ENCODE results near the gene GAB2.
"Not testable (repeated sequence)": the region's sequence is repeated elsewhere in the genome, so short reads cannot be mapped to it uniquely, and the experiment has no call there.

Gene GAB2

GRCh38 chr11:78291503-78292108, 126.0 kb downstream of the GAB2 start:
- H3K27me3 Mint-ChIP-seq: no peaks in the 10 kb centered on the region
- peaks cover 69% of the 10 kb centered on the region for H3K4me1 Mint-ChIP-seq (ENCODE audit: low read depth)
- H3K36me3 Mint-ChIP-seq (ENCODE audit: low read depth): peaks cover 30% of the 10 kb centered on the region
- H3K4me3 Mint-ChIP-seq: no peak overlapping the region
- H3K27ac Mint-ChIP-seq: peak overlapping the region; percentile 85
- no peaks in the 10 kb centered on the region for H3K9me3 Mint-ChIP-seq
- intact Hi-C loops (cut with micrococcal nuclease): loop anchor here (5.0 kb wide), 1 partner anchor 46 kb away; no protein-coding TSS in a partner anchor

- peak overlapping the region; percentile 85 for H3K27ac Mint-ChIP-seq
- peaks cover 38% of the 10 kb centered on the region for H3K36me3 Mint-ChIP-seq (ENCODE audit: low read depth)
- peak overlapping the region; percentile 53 for H3K4me3 Mint-ChIP-seq
- peaks cover 69% of the 10 kb centered on the region for H3K4me1 Mint-ChIP-seq (ENCODE audit: low read depth)
- no peaks in the 10 kb centered on the region for H3K9me3 Mint-ChIP-seq
- H3K27me3 Mint-ChIP-seq: no peaks in the 10 kb centered on the region
- intact Hi-C loops (cut with micrococcal nuclease): loop anchor here (5.0 kb wide), 1 partner anchor 47 kb away; no protein-coding TSS in a partner anchor
Observed at GRCh38 chr11:78290293-78291176, 127.1 kb downstream of the GAB2 start.

- no peaks in the 10 kb centered on the region for H3K9me3 Mint-ChIP-seq
- peaks cover 33% of the 10 kb centered on the region for H3K36me3 Mint-ChIP-seq (ENCODE audit: low read depth)
- intact Hi-C loops (cut with micrococcal nuclease): loop anchor here (5.0 kb wide), 1 partner anchor 48 kb away; no protein-coding TSS in a partner anchor
- peaks cover 60% of the 10 kb centered on the region for H3K4me1 Mint-ChIP-seq (ENCODE audit: low read depth)
- H3K4me3 Mint-ChIP-seq: peak overlapping the region; percentile 53
- peak overlapping the region; percentile 85 for H3K27ac Mint-ChIP-seq
- no peaks in the 10 kb centered on the region for H3K27me3 Mint-ChIP-seq
Observed at GRCh38 chr11:78289552-78290292, 127.9 kb downstream of the GAB2 start.

GRCh38 chr11:78284260-78284659, 133.4 kb downstream of the GAB2 start:
- H3K9me3 Mint-ChIP-seq: no peaks in the 10 kb centered on the region

GRCh38 chr11:78282821-78283220, 134.8 kb downstream of the GAB2 start:
- Mint-ChIP-seq H3K36me3 (ENCODE audit: low read depth) (peaks cover 43% of the 10 kb centered on the region), H3K9me3 (no peaks in the 10 kb centered on the region), H3K27ac (no peak overlapping the region), H3K4me3 (no peak overlapping the region), H3K27me3 (no peaks in the 10 kb centered on the region), H3K4me1 (ENCODE audit: low read depth) (peaks cover 41% of the 10 kb centered on the region)
- intact Hi-C loops (cut with micrococcal nuclease): no loop called here

More at GRCh38 chr11:78284260-78284659, 133.4 kb downstream of the GAB2 start:
- Mint-ChIP-seq H3K27ac (no peak overlapping the region), H3K4me1 (ENCODE audit: low read depth) (peaks cover 32% of the 10 kb centered on the region), H3K4me3 (no peak overlapping the region), H3K27me3 (no peaks in the 10 kb centered on the region), H3K36me3 (ENCODE audit: low read depth) (peaks cover 28% of the 10 kb centered on the region)
- intact Hi-C loops (cut with micrococcal nuclease): no loop called here

- no peak overlapping the region for H3K27ac Mint-ChIP-seq
- no peak overlapping the region for H3K4me3 Mint-ChIP-seq
- no peaks in the 10 kb centered on the region for H3K9me3 Mint-ChIP-seq
- peaks cover 52% of the 10 kb centered on the region for H3K36me3 Mint-ChIP-seq (ENCODE audit: low read depth)
- peaks cover 50% of the 10 kb centered on the region for H3K4me1 Mint-ChIP-seq (ENCODE audit: low read depth)
- intact Hi-C loops (cut with micrococcal nuclease): no loop called here
- no peaks in the 10 kb centered on the region for H3K27me3 Mint-ChIP-seq
Observed at GRCh38 chr11:78281511-78281910, 136.1 kb downstream of the GAB2 start.

- intact Hi-C loops (cut with micrococcal nuclease): no loop called here
- H3K4me1 Mint-ChIP-seq (ENCODE audit: low read depth): peaks cover 66% of the 10 kb centered on the region
- H3K4me3 Mint-ChIP-seq: no peak overlapping the region
- H3K36me3 Mint-ChIP-seq (ENCODE audit: low read depth): peaks cover 71% of the 10 kb centered on the region
- no peaks in the 10 kb centered on the region for H3K27me3 Mint-ChIP-seq
- H3K27ac Mint-ChIP-seq: no peak overlapping the region
- peaks cover 20% of the 10 kb centered on the region for H3K9me3 Mint-ChIP-seq
Observed at GRCh38 chr11:78277314-78277994, 140.2 kb downstream of the GAB2 start.

- intact Hi-C loops (cut with micrococcal nuclease): no loop called here
- H3K27me3 Mint-ChIP-seq: no peaks in the 10 kb centered on the region
- H3K36me3 Mint-ChIP-seq (ENCODE audit: low read depth): peaks cover 80% of the 10 kb centered on the region
- H3K27ac Mint-ChIP-seq: no peak overlapping the region
- H3K4me3 Mint-ChIP-seq: no peak overlapping the region
- H3K9me3 Mint-ChIP-seq: peaks cover 29% of the 10 kb centered on the region
- H3K4me1 Mint-ChIP-seq (ENCODE audit: low read depth): peaks cover 73% of the 10 kb centered on the region
Observed at GRCh38 chr11:78276311-78276710, 141.3 kb downstream of the GAB2 start.

- H3K27me3 Mint-ChIP-seq: no peaks in the 10 kb centered on the region
- intact Hi-C loops (cut with micrococcal nuclease): no loop called here
- H3K36me3 Mint-ChIP-seq (ENCODE audit: low read depth): peaks cover 72% of the 10 kb centered on the region
- peaks cover 63% of the 10 kb centered on the region for H3K4me1 Mint-ChIP-seq (ENCODE audit: low read depth)
- H3K9me3 Mint-ChIP-seq: peaks cover 29% of the 10 kb centered on the region
- no peak overlapping the region for H3K4me3 Mint-ChIP-seq
- peak overlapping the region; percentile 6 for H3K27ac Mint-ChIP-seq
Observed at GRCh38 chr11:78274739-78275138, 142.9 kb downstream of the GAB2 start.

- H3K27ac Mint-ChIP-seq; intact Hi-C loops (cut with micrococcal nuclease); H3K27me3 Mint-ChIP-seq; H3K4me3 Mint-ChIP-seq: not testable (repeated sequence)
- H3K36me3 Mint-ChIP-seq (ENCODE audit: low read depth): peaks cover 72% of the 10 kb centered on the region
- peaks cover 29% of the 10 kb centered on the region for H3K9me3 Mint-ChIP-seq
- H3K4me1 Mint-ChIP-seq (ENCODE audit: low read depth): peaks cover 63% of the 10 kb centered on the region
Observed at GRCh38 chr11:78272625-78273269, 144.9 kb downstream of the GAB2 start.

- H3K9me3 Mint-ChIP-seq: peaks cover 29% of the 10 kb centered on the region
- H3K27ac Mint-ChIP-seq; H3K4me3 Mint-ChIP-seq; intact Hi-C loops (cut with micrococcal nuclease); H3K27me3 Mint-ChIP-seq: not testable (repeated sequence)
- H3K36me3 Mint-ChIP-seq (ENCODE audit: low read depth): peaks cover 63% of the 10 kb centered on the region
- H3K4me1 Mint-ChIP-seq (ENCODE audit: low read depth): peaks cover 64% of the 10 kb centered on the region
Observed at GRCh38 chr11:78271801-78272200, 145.8 kb downstream of the GAB2 start.

- intact Hi-C loops (cut with micrococcal nuclease): no loop called here
- Mint-ChIP-seq H3K4me3 (no peak overlapping the region), H3K36me3 (ENCODE audit: low read depth) (peaks cover 68% of the 10 kb centered on the region), H3K27me3 (no peaks in the 10 kb centered on the region), H3K9me3 (peaks cover 29% of the 10 kb centered on the region), H3K27ac (no peak overlapping the region), H3K4me1 (ENCODE audit: low read depth) (peaks cover 72% of the 10 kb centered on the region)
Observed at GRCh38 chr11:78270971-78271370, 146.6 kb downstream of the GAB2 start.

GRCh38 chr11:78269806-78270205, 147.8 kb downstream of the GAB2 start:
- Mint-ChIP-seq H3K27ac (peak overlapping the region; percentile 77), H3K9me3 (peaks cover 29% of the 10 kb centered on the region), H3K36me3 (ENCODE audit: low read depth) (peaks cover 64% of the 10 kb centered on the region), H3K27me3 (no peaks in the 10 kb centered on the region), H3K4me3 (no peak overlapping the region), H3K4me1 (ENCODE audit: low read depth) (peaks cover 69% of the 10 kb centered on the region)
- intact Hi-C loops (cut with micrococcal nuclease): no loop called here
